Superior temporal gyrus (tissue), 1 donor: ENCODE results near the gene ROBO1.
"Not testable (repeated sequence)": the region's sequence is repeated elsewhere in the genome, so short reads cannot be mapped to it uniquely, and the experiment has no call there.

Experiments
- DNase-seq: peaks from one replicate; pipeline ENCODE4 v3.0.0-alpha.2; 2016; ENCODE audit errors: extremely low spot score

The ROBO1 gene

DNA sequence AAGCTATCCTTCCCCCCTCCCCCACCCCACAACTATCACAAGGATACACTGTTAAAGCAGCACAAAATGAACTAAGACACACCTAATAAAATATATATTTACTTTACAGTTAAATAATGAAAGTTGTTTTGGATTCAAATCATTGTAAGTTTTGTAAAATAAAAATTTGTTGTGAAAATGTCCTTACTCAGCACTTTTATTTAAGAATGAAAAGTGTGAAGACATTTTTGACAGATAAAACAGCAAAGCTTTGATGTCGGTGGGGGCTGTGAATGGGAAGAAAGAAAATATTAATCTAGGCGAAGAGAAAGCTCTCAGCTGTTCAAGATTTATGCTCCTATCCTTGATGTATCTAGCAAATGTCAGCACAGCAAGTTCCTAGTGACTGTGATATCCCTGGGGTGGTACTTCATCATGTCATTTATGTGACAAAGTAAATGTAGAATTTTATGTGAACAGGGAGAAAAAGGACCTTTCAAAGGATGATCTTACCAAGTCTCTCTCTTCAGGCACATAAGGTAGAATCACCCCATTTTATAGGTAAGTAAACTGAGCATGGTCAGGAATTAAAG, 216.4 kb downstream of the ROBO1 start:
- no peak for DNase-seq

- no peak for DNase-seq
Measured at GRCh38 chr3:79543218-79543982, 224.4 kb downstream of the ROBO1 start.

DNA sequence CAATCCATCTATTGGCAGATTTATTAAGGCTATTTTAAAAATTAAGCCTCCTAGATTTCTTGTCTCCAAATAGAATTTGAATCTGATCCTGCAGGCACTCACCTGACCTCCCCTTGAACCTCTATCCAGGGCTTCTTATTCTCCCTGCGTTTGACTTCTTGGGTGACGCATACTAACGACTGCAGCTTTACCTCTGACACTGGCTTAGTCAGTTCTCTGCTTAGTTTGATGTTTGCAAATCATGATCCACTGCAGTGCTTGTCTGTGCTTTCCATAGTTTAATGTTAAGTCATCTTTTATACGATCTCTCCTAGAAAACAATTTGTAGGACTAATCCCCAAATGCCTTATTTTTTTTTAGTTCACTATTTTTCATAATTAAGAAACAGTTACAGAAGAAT, 233.1 kb downstream of the ROBO1 start:
- no peak for DNase-seq

- DNase-seq: no peak
Measured at GRCh38 chr3:79531566-79532295, 236.1 kb downstream of the ROBO1 start.

- peak; percentile 86 for DNase-seq
Measured at GRCh38 chr3:79521221-79521848, 246.5 kb downstream of the ROBO1 start.

DNA sequence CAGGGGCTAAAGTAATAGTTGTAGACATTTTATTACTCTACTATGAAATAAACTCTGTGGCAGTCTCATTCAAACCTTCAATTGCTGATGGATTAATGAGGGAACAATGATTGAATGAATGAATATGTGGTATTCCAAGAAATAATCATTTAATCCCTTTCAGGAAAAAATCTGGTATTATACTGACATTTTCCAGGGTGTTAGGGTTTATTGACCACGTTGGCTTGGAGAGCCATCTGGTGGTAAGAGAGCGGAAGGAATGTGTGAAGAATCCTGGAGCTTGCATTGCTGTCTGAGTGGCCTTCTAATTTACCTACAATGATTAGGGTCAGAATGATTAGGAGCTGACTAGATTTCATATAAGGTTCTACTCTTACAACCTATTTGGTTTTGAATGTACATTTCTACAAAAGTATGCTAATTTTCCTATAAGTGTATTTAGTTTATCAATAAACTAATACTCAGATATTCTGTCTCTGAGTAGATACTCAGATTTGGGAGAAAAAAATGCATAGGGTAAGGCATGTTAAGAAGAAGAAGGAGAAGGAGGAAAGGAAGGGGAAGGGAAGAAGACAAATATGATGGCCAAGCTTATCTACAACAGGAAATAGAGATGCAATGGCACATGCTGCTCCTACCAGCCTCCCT, 249.9 kb downstream of the ROBO1 start:
- peak; percentile 74 for DNase-seq

GRCh38 chr3:79516795-79517194, 251.0 kb downstream of the ROBO1 start:
- no peak for DNase-seq

GRCh38 chr3:79515072-79515471, 252.7 kb downstream of the ROBO1 start:
- DNase-seq: peak; percentile 81

DNA sequence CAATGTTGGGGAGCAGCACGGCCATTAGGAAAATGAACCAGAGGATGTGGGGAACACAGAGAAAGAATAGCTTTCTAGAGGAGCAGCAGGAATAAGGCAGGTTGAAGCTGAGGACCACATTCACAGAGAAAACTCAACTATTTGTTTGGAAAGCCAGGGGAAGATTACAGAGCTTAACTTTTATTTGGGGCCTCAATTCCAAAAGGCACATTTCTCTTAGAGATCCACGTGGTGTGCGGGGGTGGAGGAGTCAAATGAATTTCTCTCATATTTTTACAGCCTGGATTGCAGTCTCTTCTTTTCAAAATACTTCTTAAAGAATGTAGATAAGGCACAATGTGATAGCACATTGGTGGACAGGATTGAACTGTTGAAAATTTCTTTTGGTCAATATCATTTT, 253.7 kb downstream of the ROBO1 start:
- no peak for DNase-seq

DNA sequence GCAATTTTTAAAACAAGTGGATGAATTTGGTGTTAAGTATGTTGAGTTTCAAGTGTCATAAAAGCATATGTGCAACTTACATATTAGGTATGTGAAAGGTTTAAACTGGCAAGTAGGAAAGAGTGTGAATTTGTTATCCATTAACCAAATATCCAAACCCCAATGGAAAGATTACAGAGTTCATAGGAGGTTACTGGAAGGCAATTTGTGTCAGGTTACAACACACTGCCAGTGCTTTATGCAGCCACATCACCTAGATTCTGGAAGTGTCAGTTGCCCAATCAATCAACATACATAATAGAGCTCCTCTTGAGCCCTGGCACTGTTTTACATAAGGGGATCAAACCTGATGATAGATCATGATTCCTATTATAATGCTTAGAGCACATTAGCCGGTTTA, 261.0 kb downstream of the ROBO1 start:
- DNase-seq: no peak

GRCh38 chr3:79502216-79502681, 265.5 kb downstream of the ROBO1 start:
- not testable (repeated sequence) for DNase-seq

DNA sequence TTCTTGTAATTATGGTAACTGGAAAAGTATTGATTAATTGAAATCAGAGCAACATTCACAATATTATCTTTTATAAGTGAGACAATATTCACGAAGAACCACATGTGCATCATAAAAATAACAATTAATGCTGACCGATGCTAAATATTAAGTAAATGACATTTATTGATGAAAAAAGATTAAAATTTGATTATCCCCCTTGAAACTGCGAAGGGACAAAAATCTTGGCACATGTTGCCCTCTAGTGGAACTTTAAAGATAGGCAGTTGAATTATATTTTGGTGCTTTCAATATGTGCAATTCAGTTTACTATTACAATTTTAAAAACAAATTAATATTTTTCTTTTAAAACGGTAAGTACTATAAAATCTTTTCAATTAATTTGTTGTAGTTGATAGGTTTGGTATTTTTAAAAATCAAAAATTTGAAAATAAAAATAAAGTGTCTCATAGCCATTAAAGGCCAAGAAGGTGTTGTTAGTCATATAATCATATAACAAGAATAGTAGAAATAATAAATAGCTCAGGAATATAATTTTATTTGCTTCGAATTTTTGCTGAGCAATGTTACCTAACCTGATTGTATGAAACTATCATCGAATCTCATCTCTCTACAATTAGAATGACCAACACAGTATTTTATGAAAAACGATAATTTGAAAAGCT, 270.2 kb downstream of the ROBO1 start:
- DNase-seq: peak; percentile 65

GRCh38 chr3:79491029-79491641, 276.7 kb downstream of the ROBO1 start:
- no peak for DNase-seq

GRCh38 chr3:79490165-79491028, 277.4 kb downstream of the ROBO1 start:
- DNase-seq: no peak

DNA sequence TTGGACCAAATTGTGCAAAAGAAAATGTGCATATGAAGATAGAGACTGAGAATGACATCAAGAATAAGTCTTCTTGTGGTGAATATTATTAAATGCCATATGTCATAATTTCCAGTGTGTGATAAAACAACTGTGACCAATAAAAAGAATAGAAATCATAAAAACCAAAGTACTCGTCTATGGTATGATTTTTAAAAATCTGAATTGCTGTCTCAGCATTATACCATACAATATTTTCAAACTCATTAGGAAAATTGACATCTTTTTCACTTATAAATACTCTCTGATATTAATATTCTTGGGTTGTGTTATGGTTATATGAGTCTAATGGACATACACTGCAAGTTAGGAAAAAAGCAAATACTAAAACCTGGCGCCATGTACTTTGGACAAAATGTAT, 279.4 kb downstream of the ROBO1 start:
- DNase-seq: no peak

DNA sequence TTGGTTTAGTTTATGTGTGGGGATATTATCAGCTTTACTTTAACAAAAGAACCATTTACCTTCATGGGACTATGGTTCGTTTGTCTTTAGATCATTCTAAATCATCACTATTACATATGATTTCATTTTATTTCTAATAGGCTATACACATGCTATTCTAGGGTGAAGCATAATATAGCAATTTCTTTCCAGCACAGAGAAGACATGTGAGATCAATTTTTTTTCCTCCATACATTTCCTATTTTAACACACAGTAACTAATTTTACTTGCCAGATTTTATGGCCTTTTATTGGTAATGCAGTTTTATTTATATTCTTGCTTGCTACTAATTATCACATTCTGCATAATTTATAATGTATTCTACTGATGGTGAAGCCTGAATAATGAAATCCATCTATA, 287.1 kb downstream of the ROBO1 start:
- DNase-seq: no peak

- DNase-seq: no peak
Measured at GRCh38 chr3:79478620-79479019, 289.2 kb downstream of the ROBO1 start.

DNA sequence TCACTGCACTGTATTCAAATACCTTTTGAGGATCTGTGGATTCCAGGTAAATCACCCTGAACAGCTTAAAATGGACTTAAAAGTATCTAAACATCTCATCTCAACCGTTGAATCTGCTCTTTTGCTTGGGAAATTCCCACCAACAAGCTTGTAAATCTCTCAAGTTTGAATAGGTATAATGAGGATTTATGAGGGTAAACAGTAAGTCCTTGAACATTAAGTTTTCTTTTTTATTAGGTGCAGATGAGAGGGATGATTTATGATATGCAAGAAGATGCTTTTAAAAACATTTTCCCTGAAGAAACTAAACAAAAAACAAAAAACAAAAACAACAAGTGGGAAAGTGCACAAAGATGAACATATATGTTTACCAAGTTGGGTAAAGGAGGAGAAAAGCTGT, 290.6 kb downstream of the ROBO1 start:
- DNase-seq: no peak

GRCh38 chr3:79473993-79474392, 293.8 kb downstream of the ROBO1 start:
- DNase-seq: no peak

DNA sequence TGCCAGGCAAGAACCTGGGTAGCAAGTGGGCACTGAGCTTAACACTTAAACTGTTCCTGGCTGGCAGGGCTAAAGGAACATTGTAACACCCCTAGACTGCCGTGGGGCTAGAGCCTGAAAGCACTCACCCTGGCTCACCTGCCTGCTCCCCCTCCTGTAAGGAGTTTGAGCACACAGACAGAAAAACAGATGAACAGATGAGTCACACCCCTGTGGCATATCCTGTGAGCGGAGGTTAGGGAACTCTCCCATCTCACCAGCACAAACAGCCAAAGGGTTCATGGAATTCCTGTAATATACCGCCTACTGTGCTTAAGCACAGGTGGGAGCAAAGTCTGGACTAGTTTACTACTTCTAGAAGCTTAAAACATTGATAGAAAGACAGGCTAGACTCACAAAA, 300.1 kb downstream of the ROBO1 start:
- no peak for DNase-seq
